Measurements from ENCODE around the gene INAVA. TPM values are rescaled to one million over a fixed set of nuclear protein-coding genes. Genes with fewer than 3 reads are reported as not detected.
A peak's percentile ranks its signal among the peaks of the same experiment; 100 is the strongest.

Gene INAVA
- total RNA-seq, 1 donor from 2014 or later: 5.0 TPM

DNA sequence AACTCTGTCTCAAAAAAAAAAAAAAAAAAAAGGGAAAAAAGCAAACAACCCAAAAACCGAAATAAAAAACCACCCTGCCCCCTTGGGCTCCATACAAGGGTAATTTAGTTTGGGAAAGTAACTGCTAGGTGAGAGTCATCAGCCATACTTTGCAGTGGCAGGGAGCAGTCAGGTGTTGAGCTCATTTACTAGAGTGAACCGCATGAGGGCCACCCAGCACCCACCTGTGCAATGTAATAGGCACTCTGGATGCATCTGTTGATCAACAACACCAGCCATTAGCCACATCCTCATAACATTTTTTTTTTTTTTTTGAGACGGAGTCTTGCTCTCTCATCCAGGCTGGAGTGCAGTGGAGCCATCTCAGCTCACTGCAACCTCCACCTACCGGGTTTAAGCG, 9.1 kb downstream of the INAVA start:
- DNase-seq (ENCODE audit: low spot score): peak; percentile 30
- H3K4me1 Mint-ChIP-seq (ENCODE audit: low read depth): peaks cover 2% of the 10 kb centered on the region
- TF ChIP-seq, protein P1, sequence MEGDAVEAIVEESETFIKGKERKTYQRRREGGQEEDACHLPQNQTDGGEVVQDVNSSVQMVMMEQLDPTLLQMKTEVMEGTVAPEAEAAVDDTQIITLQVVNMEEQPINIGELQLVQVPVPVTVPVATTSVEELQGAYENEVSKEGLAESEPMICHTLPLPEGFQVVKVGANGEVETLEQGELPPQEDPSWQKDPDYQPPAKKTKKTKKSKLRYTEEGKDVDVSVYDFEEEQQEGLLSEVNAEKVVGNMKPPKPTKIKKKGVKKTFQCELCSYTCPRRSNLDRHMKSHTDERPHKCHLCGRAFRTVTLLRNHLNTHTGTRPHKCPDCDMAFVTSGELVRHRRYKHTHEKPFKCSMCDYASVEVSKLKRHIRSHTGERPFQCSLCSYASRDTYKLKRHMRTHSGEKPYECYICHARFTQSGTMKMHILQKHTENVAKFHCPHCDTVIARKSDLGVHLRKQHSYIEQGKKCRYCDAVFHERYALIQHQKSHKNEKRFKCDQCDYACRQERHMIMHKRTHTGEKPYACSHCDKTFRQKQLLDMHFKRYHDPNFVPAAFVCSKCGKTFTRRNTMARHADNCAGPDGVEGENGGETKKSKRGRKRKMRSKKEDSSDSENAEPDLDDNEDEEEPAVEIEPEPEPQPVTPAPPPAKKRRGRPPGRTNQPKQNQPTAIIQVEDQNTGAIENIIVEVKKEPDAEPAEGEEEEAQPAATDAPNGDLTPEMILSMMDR (IDR thresholded peaks at IDR 0.05): no peak
- no peaks in the 10 kb centered on the region for H3K9me3 Mint-ChIP-seq (ENCODE audit: low read depth)
- peaks cover 13% of the 10 kb centered on the region for H3K36me3 Mint-ChIP-seq (ENCODE audit: low read depth)
- H3K27me3 Mint-ChIP-seq (ENCODE audit: low read depth): no peaks in the 10 kb centered on the region
- no peak overlapping the region for H3K4me3 Mint-ChIP-seq (ENCODE audit: unreplicated experiment)
- H3K27ac Mint-ChIP-seq (ENCODE audit: unreplicated experiment): no peak overlapping the region

DNA sequence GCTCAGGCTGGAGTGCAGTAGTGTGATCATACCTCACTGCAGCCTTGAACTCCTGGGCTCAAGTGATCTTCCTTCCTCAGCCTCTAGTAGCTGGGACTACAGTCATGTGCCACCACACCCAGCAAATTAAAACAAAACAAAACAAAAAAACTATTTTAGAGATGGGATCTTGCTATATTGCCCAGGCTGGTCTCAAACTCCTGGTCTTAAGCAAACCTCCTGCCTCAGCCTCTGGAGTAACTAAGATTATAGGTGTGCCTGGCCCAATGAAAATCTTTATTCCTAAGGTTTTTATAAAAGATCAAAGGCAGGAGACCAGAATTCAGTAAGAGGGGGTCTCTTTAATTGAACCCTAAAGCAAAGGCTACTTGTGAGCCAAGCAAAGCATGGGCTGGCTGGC, 10.1 kb downstream of the INAVA start:
- H3K4me3 Mint-ChIP-seq (ENCODE audit: unreplicated experiment): no peak overlapping the region
- no peak overlapping the region for H3K27ac Mint-ChIP-seq (ENCODE audit: unreplicated experiment)
- H3K27me3 Mint-ChIP-seq (ENCODE audit: low read depth): no peaks in the 10 kb centered on the region
- no peaks in the 10 kb centered on the region for H3K9me3 Mint-ChIP-seq (ENCODE audit: low read depth)
- H3K36me3 Mint-ChIP-seq (ENCODE audit: low read depth): peaks cover 11% of the 10 kb centered on the region
- no peak for DNase-seq (ENCODE audit: low spot score)
- TF ChIP-seq, protein P1 (IDR thresholded peaks at IDR 0.05): no peak
- no peaks in the 10 kb centered on the region for H3K4me1 Mint-ChIP-seq (ENCODE audit: low read depth)

DNA sequence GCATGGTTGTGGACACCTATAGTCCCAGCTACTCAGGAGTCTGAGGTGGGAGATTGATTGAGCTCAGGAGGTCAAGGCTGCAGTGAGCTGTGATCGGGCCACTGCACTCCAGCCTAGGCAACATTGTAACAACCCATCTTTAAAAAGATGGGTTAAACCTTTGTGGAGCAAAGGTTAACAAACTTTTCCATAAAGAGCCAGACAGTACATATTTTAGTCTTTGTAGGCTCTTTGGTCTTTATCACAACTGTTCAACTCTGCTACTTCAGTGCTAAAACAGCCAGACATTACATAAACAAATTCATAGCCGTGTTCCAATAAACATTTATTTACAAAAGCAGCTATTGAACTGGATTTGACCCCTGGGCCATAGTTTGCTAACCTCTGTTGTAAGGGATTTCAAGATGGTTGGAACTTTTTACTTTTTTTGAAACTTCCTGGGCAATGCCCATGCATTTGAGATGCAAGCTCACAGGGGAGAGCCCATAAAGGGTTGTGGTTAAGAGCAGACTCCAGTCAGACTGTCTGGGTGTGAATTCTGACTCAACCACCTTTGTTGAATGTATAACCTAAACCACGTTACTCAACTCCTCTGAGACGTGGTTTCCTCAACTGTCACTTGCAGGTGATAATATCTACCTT, 10.8 kb downstream of the INAVA start:
- H3K27me3 Mint-ChIP-seq (ENCODE audit: low read depth): no peaks in the 10 kb centered on the region
- H3K36me3 Mint-ChIP-seq (ENCODE audit: low read depth): peaks cover 12% of the 10 kb centered on the region
- TF ChIP-seq, protein P1 (IDR thresholded peaks at IDR 0.05): no peak
- no peaks in the 10 kb centered on the region for H3K4me1 Mint-ChIP-seq (ENCODE audit: low read depth)
- H3K4me3 Mint-ChIP-seq (ENCODE audit: unreplicated experiment): no peak overlapping the region
- H3K9me3 Mint-ChIP-seq (ENCODE audit: low read depth): no peaks in the 10 kb centered on the region
- no peak overlapping the region for H3K27ac Mint-ChIP-seq (ENCODE audit: unreplicated experiment)
- no peak for DNase-seq (ENCODE audit: low spot score)

DNA sequence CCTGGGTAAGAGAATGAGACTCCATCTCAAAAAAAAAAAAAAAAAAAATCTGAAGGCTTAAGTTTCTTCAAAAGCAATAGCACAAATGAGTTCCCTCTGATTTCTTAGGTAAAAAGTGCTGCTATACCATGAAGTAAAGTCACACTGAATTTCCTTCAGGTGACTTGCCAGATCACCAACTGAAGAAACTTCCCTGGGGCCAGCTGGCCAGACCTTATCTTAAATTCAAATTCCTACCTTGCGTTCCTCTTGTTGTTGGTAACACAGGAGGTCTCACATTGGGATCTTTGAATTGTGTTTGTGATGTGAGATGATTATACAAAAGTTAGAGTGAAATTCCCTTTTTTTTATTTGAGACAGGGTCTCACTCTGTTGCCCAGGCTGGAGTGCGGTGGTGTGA, 11.8 kb downstream of the INAVA start:
- Mint-ChIP-seq H3K36me3 (ENCODE audit: low read depth) (peaks cover 9% of the 10 kb centered on the region), H3K27ac (ENCODE audit: unreplicated experiment) (no peak overlapping the region), H3K4me1 (ENCODE audit: low read depth) (no peaks in the 10 kb centered on the region), H3K27me3 (ENCODE audit: low read depth) (no peaks in the 10 kb centered on the region), H3K4me3 (ENCODE audit: unreplicated experiment) (no peak overlapping the region), H3K9me3 (ENCODE audit: low read depth) (no peaks in the 10 kb centered on the region)
- no peak for DNase-seq (ENCODE audit: low spot score)
- TF ChIP-seq, protein P1 (IDR thresholded peaks at IDR 0.05): no peak

DNA sequence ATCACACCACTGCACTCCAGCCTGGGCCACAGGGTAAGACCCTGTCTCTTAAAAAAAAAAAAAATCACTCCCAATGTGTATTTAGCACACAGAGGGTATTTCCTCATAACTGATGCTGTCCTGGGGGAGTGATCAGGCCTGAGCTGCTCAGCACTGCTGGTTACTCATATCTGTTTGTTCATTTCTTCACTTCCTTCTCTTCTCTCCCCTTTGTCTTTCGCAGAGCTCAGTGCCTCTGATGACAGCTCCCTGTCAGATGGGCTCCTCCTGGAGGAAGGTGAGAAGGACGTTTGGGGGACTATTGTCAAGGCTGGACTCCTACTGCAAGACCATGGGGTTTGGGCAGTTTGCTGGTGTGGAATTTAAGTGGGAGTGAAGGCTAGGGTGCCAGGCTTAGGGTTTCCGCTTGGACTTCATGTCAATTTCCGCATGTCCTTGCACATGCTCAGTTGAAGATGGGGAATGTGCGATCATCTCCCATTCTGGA, 13.0 kb downstream of the INAVA start:
- no peaks in the 10 kb centered on the region for H3K9me3 Mint-ChIP-seq (ENCODE audit: low read depth)
- no peaks in the 10 kb centered on the region for H3K4me1 Mint-ChIP-seq (ENCODE audit: low read depth)
- no peak for DNase-seq (ENCODE audit: low spot score)
- TF ChIP-seq, protein P1 (IDR thresholded peaks at IDR 0.05): no peak
- H3K36me3 Mint-ChIP-seq (ENCODE audit: low read depth): peaks cover 7% of the 10 kb centered on the region
- H3K27me3 Mint-ChIP-seq (ENCODE audit: low read depth): no peaks in the 10 kb centered on the region
- no peak overlapping the region for H3K27ac Mint-ChIP-seq (ENCODE audit: unreplicated experiment)
- H3K4me3 Mint-ChIP-seq (ENCODE audit: unreplicated experiment): no peak overlapping the region

All from chondrocyte (in vitro differentiated cells).